HG02943 (cell line): Measurements from ENCODE around the gene IL17REL.

Experiments used
- ATAC-seq: cut with Tn5 transposase; IDR thresholded peaks from one replicate; pipeline ENCODE4 v1.9.1; 2021; ENCODE audit warnings: mild to moderate bottlenecking, low read depth, moderate library complexity; ENCODE audit not compliant: unreplicated experiment

The IL17REL gene

GRCh38 chr22:50027639-50028537, 15.3 kb upstream of the IL17REL start:
- ATAC-seq, result no peak

- no peak for ATAC-seq
These were observed 13.4 kb upstream of the IL17REL start for GRCh38 chr22:50025993-50026392.

GRCh38 chr22:50022171-50022819, 9.7 kb upstream of the IL17REL start:
- ATAC-seq, result no peak

- ATAC-seq, result no peak
These were observed 8.0 kb upstream of the IL17REL start for GRCh38 chr22:50020606-50021005.

- ATAC-seq, result no peak
These were observed 6.8 kb upstream of the IL17REL start for GRCh38 chr22:50019316-50019715.

- no peak for ATAC-seq
These were observed 6.2 kb upstream of the IL17REL start for GRCh38 chr22:50018608-50019285.

- ATAC-seq, result no peak
These were observed 5.2 kb upstream of the IL17REL start for GRCh38 chr22:50017701-50018224.

GRCh38 chr22:50016988-50017700, 4.6 kb upstream of the IL17REL start:
- no peak for ATAC-seq

- no peak for ATAC-seq
These were observed 3.9 kb upstream of the IL17REL start for GRCh38 chr22:50016308-50016987.

GRCh38 chr22:50015451-50016307, 3.1 kb upstream of the IL17REL start:
- ATAC-seq, result no peak

- ATAC-seq, result no peak
These were observed 2.3 kb upstream of the IL17REL start for GRCh38 chr22:50014655-50015401.

- no peak for ATAC-seq
These were observed 1.5 kb upstream of the IL17REL start for GRCh38 chr22:50014053-50014501.

- ATAC-seq, result no peak
These were observed 936 bp downstream of the IL17REL start for GRCh38 chr22:50011447-50012210.

GRCh38 chr22:50010676-50011446, 1.7 kb downstream of the IL17REL start:
- no peak for ATAC-seq

GRCh38 chr22:50009765-50010675, 2.5 kb downstream of the IL17REL start:
- ATAC-seq, result no peak

- ATAC-seq, result no peak
These were observed 3.3 kb downstream of the IL17REL start for GRCh38 chr22:50009251-50009650.
